ENCODE data around the gene CRIP3.
"Not testable (repeated sequence)": the region's sequence is repeated elsewhere in the genome, so short reads cannot be mapped to it uniquely, and the experiment has no call there.

Gene CRIP3

GRCh38 chr6:43306086-43306485 lies 2.5 kb downstream of the CRIP3 start:
- DNase-seq (ENCODE audit: low read depth in 2 of 2), result no peak

GRCh38 chr6:43304882-43305281 lies 3.7 kb downstream of the CRIP3 start:
- DNase-seq (ENCODE audit: low read depth in 2 of 2), result no peak

- DNase-seq (ENCODE audit: low read depth in 2 of 2), result no peak
Observed at GRCh38 chr6:43304361-43304760, 4.3 kb downstream of the CRIP3 start.

- no peak for DNase-seq (ENCODE audit: low read depth in 2 of 2)
Observed at GRCh38 chr6:43303751-43304331, 4.8 kb downstream of the CRIP3 start.

GRCh38 chr6:43303006-43303405 lies 5.6 kb downstream of the CRIP3 start:
- not testable (repeated sequence) for DNase-seq (ENCODE audit: low read depth in 2 of 2)

GRCh38 chr6:43302126-43302525 lies 6.5 kb downstream of the CRIP3 start:
- DNase-seq (ENCODE audit: low read depth in 2 of 2), result no peak

GRCh38 chr6:43301081-43301870 lies 7.3 kb downstream of the CRIP3 start:
- DNase-seq (ENCODE audit: low read depth in 2 of 2), result no peak

- DNase-seq (ENCODE audit: low read depth in 2 of 2), result no peak
Observed at GRCh38 chr6:43299338-43300293, 9.0 kb downstream of the CRIP3 start.

- no peak for DNase-seq (ENCODE audit: low read depth in 2 of 2)
Observed at GRCh38 chr6:43298565-43299337, 9.9 kb downstream of the CRIP3 start.

- no peak for DNase-seq (ENCODE audit: low read depth in 2 of 2)
Observed at GRCh38 chr6:43297644-43298564, 10.7 kb downstream of the CRIP3 start, which contains the start of gene SLC22A7. Gene SLC22A7 (plus strand): TSS chr6:43298260. CDS start chr6:43298359, 99 bp downstream.

- DNase-seq (ENCODE audit: low read depth in 2 of 2), result no peak
Observed at GRCh38 chr6:43296780-43297497, 11.7 kb downstream of the CRIP3 start.

- DNase-seq (ENCODE audit: low read depth in 2 of 2), result no peak
Observed at GRCh38 chr6:43295456-43295855, 13.2 kb downstream of the CRIP3 start.

- no peak for DNase-seq (ENCODE audit: low read depth in 2 of 2)
Observed at GRCh38 chr6:43294536-43294935, 14.1 kb downstream of the CRIP3 start.

- DNase-seq (ENCODE audit: low read depth in 2 of 2), result no peak
Observed at GRCh38 chr6:43293698-43294097, 14.9 kb downstream of the CRIP3 start.

GRCh38 chr6:43292763-43293318 lies 15.8 kb downstream of the CRIP3 start:
- no peak for DNase-seq (ENCODE audit: low read depth in 2 of 2)

- DNase-seq (ENCODE audit: low read depth in 2 of 2), result no peak
Observed at GRCh38 chr6:43292341-43292740, 16.3 kb downstream of the CRIP3 start.

- DNase-seq (ENCODE audit: low read depth in 2 of 2), result no peak
Observed at GRCh38 chr6:43291708-43292107, 16.9 kb downstream of the CRIP3 start.

- DNase-seq (ENCODE audit: low read depth in 2 of 2), result no peak
Observed at GRCh38 chr6:43290905-43291355, 17.7 kb downstream of the CRIP3 start.

GRCh38 chr6:43290339-43290904 lies 18.2 kb downstream of the CRIP3 start:
- DNase-seq (ENCODE audit: low read depth in 2 of 2), result no peak

Data from fibroblast of skin of left biceps (primary cell).